WTC11 (cell line): Measurements from ENCODE around the gene MANSC1. TPM values are rescaled to one million over a fixed set of nuclear protein-coding genes. Genes with fewer than 3 reads are reported as not detected.
A peak's percentile ranks its signal among the peaks of the same experiment; 100 is the strongest.
"Not testable (repeated sequence)": the region's sequence is repeated elsewhere in the genome, so short reads cannot be mapped to it uniquely, and the experiment has no call there.

Source experiments
- ATAC-seq: fragments of 200-7000 bp; cut with Tn5 transposase; 2 replicates; pipeline ENCODE4 v1.10.0; 2021; ENCODE audit warnings: mild to moderate bottlenecking, moderate library complexity
- CTCF ChIA-PET: fragments of 300-600 bp; sonication (Branson Sonifier 250); formaldehyde crosslinking; loops from one replicate; lab custom pipeline; 2021; ENCODE audit warnings: antibody characterized with exemption; lab: Charles Lee
- POLR2A ChIA-PET: fragments of 350-600 bp; sonication (Branson Sonifier 250); formaldehyde crosslinking; loops from one replicate; lab custom pipeline; 2021; ENCODE audit warnings: antibody characterized with exemption; lab: Charles Lee
- DNase-seq: peaks from one replicate; pipeline ENCODE4 v3.0.0; 2021; ENCODE audit warnings: low spot score
- H3K27ac Mint-ChIP-seq: 2 replicates; pipeline ENCODE4 v1.8.0; 2021; ENCODE audit warnings: mixed read lengths
- H3K27me3 Mint-ChIP-seq: 2 replicates; pipeline ENCODE4 v1.8.0; 2021; ENCODE audit warnings: low read depth, mild to moderate bottlenecking, moderate library complexity, mixed read lengths
- H3K36me3 Mint-ChIP-seq: 2 replicates; pipeline ENCODE4 v1.8.0; 2021; ENCODE audit warnings: mixed read lengths
- H3K4me1 Mint-ChIP-seq: 2 replicates; pipeline ENCODE4 v1.8.0; 2022; ENCODE audit warnings: mixed read lengths
- H3K4me3 Mint-ChIP-seq: 2 replicates; pipeline ENCODE4 v1.8.0; 2021; ENCODE audit warnings: mild to moderate bottlenecking, moderate library complexity, mixed read lengths
- H3K9me3 Mint-ChIP-seq: 2 replicates; pipeline ENCODE4 v1.8.0; 2021; ENCODE audit warnings: mixed read lengths
- E2F5 ChIP-seq: sonication (generic); formaldehyde crosslinking; IDR thresholded peaks from 2 replicates; pipeline ENCODE4 v1.8.1; 2022; ENCODE audit warnings: mild to moderate bottlenecking, moderate library complexity, missing genetic modification reagents
- ERG ChIP-seq: fragments of 250-450 bp; sonication (Bioruptor Pico); IDR thresholded peaks from 2 replicates; pipeline ENCODE4 v1.8.0; 2021; ENCODE audit warnings: mild to moderate bottlenecking
- ETV6 ChIP-seq: sonication (generic); formaldehyde crosslinking; IDR thresholded peaks from 2 replicates; pipeline ENCODE4 v1.8.1; 2022; ENCODE audit warnings: mild to moderate bottlenecking, missing genetic modification reagents
- GABPB1 ChIP-seq: sonication (generic); formaldehyde crosslinking; IDR thresholded peaks from 2 replicates; pipeline ENCODE4 v1.8.1; 2023; ENCODE audit warnings: mild to moderate bottlenecking, missing genetic modification reagents
- GTF2I ChIP-seq: fragments of 250-450 bp; sonication (Bioruptor Pico); conservative IDR thresholded peaks from 2 replicates; pipeline ENCODE4 v1.4.0; 2021; ENCODE audit warnings: mild to moderate bottlenecking
- HMGA2 ChIP-seq: fragments of 250-450 bp; sonication (Bioruptor Pico); IDR thresholded peaks from 2 replicates; pipeline ENCODE4 v1.4.0; 2021; ENCODE audit warnings: mild to moderate bottlenecking, moderate library complexity
- NFE2L1 ChIP-seq: sonication (generic); formaldehyde crosslinking; IDR thresholded peaks from 2 replicates; pipeline ENCODE4 v1.8.1; 2023; ENCODE audit warnings: missing genetic modification reagents
- NR1H2 ChIP-seq: sonication (generic); formaldehyde crosslinking; IDR thresholded peaks from 2 replicates; pipeline ENCODE4 v1.9.0; 2021; ENCODE audit warnings: mild to moderate bottlenecking, moderate library complexity, missing genetic modification reagents
- RELA ChIP-seq: sonication (generic); formaldehyde crosslinking; IDR thresholded peaks from 2 replicates; pipeline ENCODE4 v1.8.1; 2022; ENCODE audit warnings: missing genetic modification reagents, mild to moderate bottlenecking, borderline replicate concordance
- USF2 ChIP-seq: sonication (generic); formaldehyde crosslinking; IDR thresholded peaks from 2 replicates; pipeline ENCODE4 v1.8.1; 2023; ENCODE audit warnings: mild to moderate bottlenecking, missing genetic modification reagents, moderate library complexity
- ZNF121 ChIP-seq: sonication (generic); formaldehyde crosslinking; IDR thresholded peaks from 2 replicates; pipeline ENCODE4 v1.8.0; 2023; ENCODE audit warnings: missing genetic modification reagents
- ZNF219 ChIP-seq: sonication (generic); formaldehyde crosslinking; IDR thresholded peaks from 2 replicates; pipeline ENCODE4 v1.8.0; 2023; ENCODE audit warnings: missing genetic modification reagents, mild to moderate bottlenecking, borderline replicate concordance
- ZNF512 ChIP-seq: sonication (generic); formaldehyde crosslinking; IDR thresholded peaks from 2 replicates; pipeline ENCODE4 v1.8.1; 2022; ENCODE audit warnings: missing genetic modification reagents, borderline replicate concordance
- total RNA-seq: library from RNA; stranded (reverse); gene quantifications from 3 replicates; pipeline ENCODE4 v1.2.3, GENCODE V29; 2021

Gene MANSC1
- total RNA-seq, 1 experiment from 2014 or later, result 6.8 TPM

- Mint-ChIP-seq H3K9me3 (no peaks in the 10 kb centered on the region), H3K36me3 (no peaks in the 10 kb centered on the region), H3K4me3 (no peak overlapping the region), H3K27ac (no peak overlapping the region), H3K4me1 (peaks cover 39% of the 10 kb centered on the region), H3K27me3 (peaks cover 11% of the 10 kb centered on the region)
- CTCF ChIA-PET, result no interaction called here
- TF ChIP-seq RELA (CRISPR knock-in tag) (no peak), ZNF121 (CRISPR knock-in tag) (peak; percentile 66; the same call in 1 of the 2 replicates)
- POLR2A ChIA-PET, result no interaction called here
- ATAC-seq (no peak), DNase-seq (no peak)
Observed at GRCh38 chr12:12353276-12353675, 3.2 kb upstream of the MANSC1 start.

- H3K9me3 Mint-ChIP-seq, H3K27ac Mint-ChIP-seq, H3K4me3 Mint-ChIP-seq, ATAC-seq, DNase-seq, POLR2A ChIA-PET, H3K36me3 Mint-ChIP-seq: not testable (repeated sequence)
- peaks cover 11% of the 10 kb centered on the region for H3K27me3 Mint-ChIP-seq
- H3K4me1 Mint-ChIP-seq, result peaks cover 30% of the 10 kb centered on the region
- CTCF ChIA-PET, result interaction anchor here (0.7 to 2.4 kb wide), 3 partner anchors 19 to 312 kb away, joined by 3 to 9 read pairs (median 9); no protein-coding TSS in a partner anchor
- TF ChIP-seq HMGA2 (CRISPR knock-in tag), result peak; percentile 95
Observed at GRCh38 chr12:12351468-12352185, 1.6 kb upstream of the MANSC1 start.

- H3K9me3 Mint-ChIP-seq, result peaks cover 13% of the 10 kb centered on the region
- peaks cover 12% of the 10 kb centered on the region for H3K36me3 Mint-ChIP-seq
- no peak for ATAC-seq
- TF ChIP-seq ZNF512 (no peak), ZNF219 (CRISPR knock-in tag) (no peak), GABPB1 (peak; percentile 96), ETV6 (CRISPR knock-in tag) (no peak)
- ChIA-PET POLR2A (interaction anchor here (0.6 to 1.8 kb wide), 3 partner anchors 23 to 385 kb away, joined by 3 to 5 read pairs (median 3); partner anchors contain the start of gene CDKN1B), CTCF (interaction anchor here (0.7 to 2.4 kb wide), 3 partner anchors 18 to 311 kb away, joined by 3 to 9 read pairs (median 9); no protein-coding TSS in a partner anchor)
- no peak overlapping the region for H3K27ac Mint-ChIP-seq
- H3K4me1 Mint-ChIP-seq, result peaks cover 27% of the 10 kb centered on the region
- H3K4me3 Mint-ChIP-seq, result peak overlapping the region; percentile 58
- DNase-seq, result no peak
- H3K27me3 Mint-ChIP-seq, result peaks cover 11% of the 10 kb centered on the region
Observed at GRCh38 chr12:12350868-12351463, 924 bp upstream of the MANSC1 start.

GRCh38 chr12:12338527-12339168 lies 11.4 kb downstream of the MANSC1 start:
- POLR2A ChIA-PET, result interaction anchor here (0.6 kb wide), 1 partner anchor 10 kb away, joined by 3 read pairs; no protein-coding TSS in a partner anchor
- TF ChIP-seq USF2, result no peak
- TF ChIP-seq NFE2L1 (CRISPR knock-in tag), result no peak
- no peak for TF ChIP-seq GTF2I (CRISPR knock-in tag)
- TF ChIP-seq NR1H2 (CRISPR knock-in tag), result no peak
- no peak for TF ChIP-seq E2F5 (CRISPR knock-in tag)
- TF ChIP-seq ERG (CRISPR knock-in tag), result no peak
- TF ChIP-seq, all 79 proteins: peak for 0
- no peaks in the 10 kb centered on the region for H3K9me3 Mint-ChIP-seq
- CTCF ChIA-PET, result interaction anchor here (0.7 to 2.5 kb wide), 2 partner anchors 11 to 330 kb away, joined by 4 to 11 read pairs; partner anchors contain the start of gene MANSC1
- peaks cover 3% of the 10 kb centered on the region; the same call in 1 of the 2 replicates for H3K36me3 Mint-ChIP-seq
- ATAC-seq (no peak; the same call in 1 of the 2 replicates), DNase-seq (no peak)
- 0 out of 2 replicates have a peak overlapping the region, but pooled peaks have one; percentile 53 for H3K27ac Mint-ChIP-seq
- H3K4me1 Mint-ChIP-seq, result peaks cover 12% of the 10 kb centered on the region
- H3K4me3 Mint-ChIP-seq, result no peak overlapping the region
- no peaks in the 10 kb centered on the region; the same call in 1 of the 2 replicates for H3K27me3 Mint-ChIP-seq
